Fibroblast of mammary gland (primary cell): ENCODE measurements around the gene CAVIN3.

Experiments
- DNase-seq: peaks from one replicate; pipeline ENCODE4 v3.0.0-alpha.2; 2010; ENCODE audit warnings: low read depth
- H3K4me3 ChIP-seq: 2 replicates; pipeline ENCODE4 v1.5.1; 2011; ENCODE audit warnings: low read depth, mild to moderate bottlenecking, low read length, moderate library complexity; ENCODE audit not compliant: control insufficient read depth
- CTCF ChIP-seq: conservative IDR thresholded peaks from 2 replicates; pipeline ENCODE4 v1.5.1; 2011; ENCODE audit warnings: low read depth, low read length, inconsistent platforms; ENCODE audit not compliant: control insufficient read depth, insufficient read depth

CAVIN3 gene

GRCh38 chr11:6326985-6327384 is 6.7 kb upstream of the CAVIN3 start:
- no peak for TF ChIP-seq CTCF
- DNase-seq: no peak

GRCh38 chr11:6326303-6326702 is 6.0 kb upstream of the CAVIN3 start:
- no peak overlapping the region for H3K4me3 ChIP-seq
- DNase-seq: no peak
- no peak for TF ChIP-seq CTCF

More at GRCh38 chr11:6326985-6327384, 6.7 kb upstream of the CAVIN3 start:
- no peak overlapping the region for H3K4me3 ChIP-seq

- DNase-seq: no peak
- no peak overlapping the region for H3K4me3 ChIP-seq
Observed at GRCh38 chr11:6323291-6323905, 3.1 kb upstream of the CAVIN3 start.

GRCh38 chr11:6321961-6322362 is 1.7 kb upstream of the CAVIN3 start:
- no peak overlapping the region for H3K4me3 ChIP-seq
- TF ChIP-seq CTCF: no peak
- peak; percentile 78 for DNase-seq

More at GRCh38 chr11:6323291-6323905, 3.1 kb upstream of the CAVIN3 start:
- TF ChIP-seq CTCF: no peak

- TF ChIP-seq CTCF: no peak
- peak; percentile 21 for DNase-seq
- peak overlapping the region; percentile 88 for H3K4me3 ChIP-seq
Observed at GRCh38 chr11:6321356-6321755, 1.1 kb upstream of the CAVIN3 start.

- peak; percentile 93 for DNase-seq
- TF ChIP-seq CTCF: no peak
- peak overlapping the region; percentile 88 for H3K4me3 ChIP-seq
Observed at GRCh38 chr11:6319704-6320410, 444 bp downstream of the CAVIN3 start.
